GM18517 (cell line): ENCODE measurements around the gene EPS8L1.
"Not testable (repeated sequence)": the region's sequence is repeated elsewhere in the genome, so short reads cannot be mapped to it uniquely, and the experiment has no call there.

ENCODE experiments used
- ATAC-seq: cut with Tn5 transposase; IDR thresholded peaks from one replicate; pipeline ENCODE4 v1.9.1; 2021; ENCODE audit warnings: mild to moderate bottlenecking, moderate library complexity; ENCODE audit not compliant: unreplicated experiment

EPS8L1 gene

GRCh38 chr19:55092423-55093318 is 17.0 kb downstream of the EPS8L1 start:
- ATAC-seq = no peak

- no peak for ATAC-seq
Measured at GRCh38 chr19:55094456-55095259, 19.0 kb downstream of the EPS8L1 start.

GRCh38 chr19:55095260-55096060 is 19.8 kb downstream of the EPS8L1 start:
- ATAC-seq = no peak

GRCh38 chr19:55096061-55096701 is 20.5 kb downstream of the EPS8L1 start:
- ATAC-seq = no peak

- ATAC-seq = no peak
Measured at GRCh38 chr19:55097864-55098715, 22.4 kb downstream of the EPS8L1 start.

- ATAC-seq = no peak
Measured at GRCh38 chr19:55098716-55099556, 23.3 kb downstream of the EPS8L1 start.

- ATAC-seq = no peak
Measured at GRCh38 chr19:55099557-55100506, 24.2 kb downstream of the EPS8L1 start.

GRCh38 chr19:55101261-55101660 is 25.6 kb downstream of the EPS8L1 start:
- ATAC-seq = no peak

- no peak for ATAC-seq
Measured at GRCh38 chr19:55103190-55103589, 27.5 kb downstream of the EPS8L1 start.

GRCh38 chr19:55105237-55105636 is 29.6 kb downstream of the EPS8L1 start:
- ATAC-seq = no peak

- no peak for ATAC-seq
Measured at GRCh38 chr19:55106591-55106990, 30.9 kb downstream of the EPS8L1 start.

- not testable (repeated sequence) for ATAC-seq
Measured at GRCh38 chr19:55107252-55107651, 31.6 kb downstream of the EPS8L1 start.

- no peak for ATAC-seq
Measured at GRCh38 chr19:55109527-55110291, 34.0 kb downstream of the EPS8L1 start.

GRCh38 chr19:55111238-55111831 is 35.7 kb downstream of the EPS8L1 start:
- no peak for ATAC-seq

- no peak for ATAC-seq
Measured at GRCh38 chr19:55112246-55112776, 36.6 kb downstream of the EPS8L1 start.
